SW 1271 (cell line): ENCODE measurements around the gene RASL10B.

Source experiments
- DNase-seq, 2 experiments: peaks; one replicate each; lab custom pipeline; 2025; lab: John Stamatoyannopoulos, UW

Gene RASL10B

GRCh38 chr17:35717475-35717874, 14.0 kb upstream of the RASL10B start:
- DNase-seq: no peak

- DNase-seq: no peak
Measured at GRCh38 chr17:35723735-35724134, 7.7 kb upstream of the RASL10B start.

GRCh38 chr17:35725058-35725457, 6.4 kb upstream of the RASL10B start:
- DNase-seq: no peak

GRCh38 chr17:35725802-35726126, 5.7 kb upstream of the RASL10B start:
- DNase-seq: no peak

- DNase-seq: no peak
Measured at GRCh38 chr17:35726127-35726952, 5.1 kb upstream of the RASL10B start.

GRCh38 chr17:35726953-35727460, 4.4 kb upstream of the RASL10B start:
- DNase-seq: no peak

GRCh38 chr17:35727635-35728034, 3.8 kb upstream of the RASL10B start:
- no peak for DNase-seq

GRCh38 chr17:35728551-35728950, 2.9 kb upstream of the RASL10B start:
- no peak for DNase-seq

- DNase-seq: no peak
Measured at GRCh38 chr17:35729405-35729833, 2.0 kb upstream of the RASL10B start.

- DNase-seq: no peak
Measured at GRCh38 chr17:35730400-35731005, 936 bp upstream of the RASL10B start.

GRCh38 chr17:35731917-35732805, 722 bp downstream of the RASL10B start:
- DNase-seq: no peak

- no peak for DNase-seq
Measured at GRCh38 chr17:35732806-35733136, 1.3 kb downstream of the RASL10B start.

- no peak for DNase-seq
Measured at GRCh38 chr17:35733366-35733765, 1.9 kb downstream of the RASL10B start.

GRCh38 chr17:35734396-35734795, 3.0 kb downstream of the RASL10B start:
- no peak for DNase-seq

- no peak for DNase-seq
Measured at GRCh38 chr17:35735036-35735805, 3.8 kb downstream of the RASL10B start.

GRCh38 chr17:35736236-35736635, 4.8 kb downstream of the RASL10B start:
- DNase-seq: no peak

GRCh38 chr17:35738519-35739133, 7.2 kb downstream of the RASL10B start:
- DNase-seq: no peak

- no peak for DNase-seq
Measured at GRCh38 chr17:35740216-35740615, 8.8 kb downstream of the RASL10B start.

GRCh38 chr17:35740997-35741931, 9.8 kb downstream of the RASL10B start:
- DNase-seq: no peak

GRCh38 chr17:35742496-35742895, 11.1 kb downstream of the RASL10B start:
- no peak for DNase-seq
